Mucosa of descending colon (tissue), 3 donors: ENCODE measurements around the gene SLC9A6. TPM values are rescaled to one million over a fixed set of nuclear protein-coding genes. Genes with fewer than 3 reads are reported as not detected.

Experiments used
- ATAC-seq: fragments of 200-7000 bp; cut with Tn5 transposase; one replicate; pipeline ENCODE4 v1.9.1; 2020; ENCODE audit warnings: mild to moderate bottlenecking, moderate library complexity
- DNase-seq, 3 donors: peaks; one replicate each; pipeline ENCODE4 v3.0.0-alpha.2; 2020
- H3K36me3 ChIP-seq: fragments of 200-600 bp; one replicate; pipeline ENCODE4 v1.8.0; 2021; ENCODE audit warnings: low read depth, mild to moderate bottlenecking
- H3K4me1 ChIP-seq: fragments of 200-600 bp; one replicate; pipeline ENCODE4 v1.8.0; 2021; ENCODE audit warnings: low read depth, mild to moderate bottlenecking
- H3K4me3 ChIP-seq: fragments of 200-600 bp; one replicate; pipeline ENCODE4 v1.8.0; 2021; ENCODE audit warnings: mild to moderate bottlenecking
- H3K9me3 ChIP-seq: fragments of 200-600 bp; one replicate; pipeline ENCODE4 v1.8.0; 2021; ENCODE audit warnings: mild to moderate bottlenecking
- intact Hi-C, 2 donors: fragments of 100-400 bp; cut with DNase I in 1 of 2; cut with micrococcal nuclease in 1 of 2; formaldehyde crosslinking; loops; one replicate each; pipeline versions ENCODE4 v1.11.0 to v1.11.1; 2022; cut with DNase I, micrococcal nuclease
- total RNA-seq, 3 donors: library from RNA; stranded (reverse); fragmentation: NEBNext Ultra II Directional in 2 of 3; extraction: Animal tissue kit (Norgen Biotek cat#: 25700) in 2 of 3; gene quantifications; one replicate each; pipeline versions ENCODE4 v1.2.1 to v1.2.4, GENCODE V29; 2021 to 2023
- TF ChIP-seq, protein P1 (sequence below): fragments of 200-600 bp; IDR thresholded peaks from one replicate; pipeline ENCODE4 v1.8.0; 2022; ENCODE audit warnings: antibody characterized with exemption, mild to moderate bottlenecking
- donor health status: DM: no; HTN: no; CAD: no; lungs with moderate emphysema.
- donor health status: DM: no; HTN: no; CAD: no.
- donor health status: DM: no; HTN: yes; CAD: no.

Gene SLC9A6
- total RNA-seq, 3 donors from 2014 or later: 12.6 to 17.3 (median 13.1) TPM

- Histone ChIP-seq H3K4me1 (no peaks in the 10 kb centered on the region), H3K4me3 (no peak overlapping the region), H3K36me3 (no peaks in the 10 kb centered on the region), H3K9me3 (no peaks in the 10 kb centered on the region)
- intact Hi-C loops: no loop called here
- TF ChIP-seq, protein P1, sequence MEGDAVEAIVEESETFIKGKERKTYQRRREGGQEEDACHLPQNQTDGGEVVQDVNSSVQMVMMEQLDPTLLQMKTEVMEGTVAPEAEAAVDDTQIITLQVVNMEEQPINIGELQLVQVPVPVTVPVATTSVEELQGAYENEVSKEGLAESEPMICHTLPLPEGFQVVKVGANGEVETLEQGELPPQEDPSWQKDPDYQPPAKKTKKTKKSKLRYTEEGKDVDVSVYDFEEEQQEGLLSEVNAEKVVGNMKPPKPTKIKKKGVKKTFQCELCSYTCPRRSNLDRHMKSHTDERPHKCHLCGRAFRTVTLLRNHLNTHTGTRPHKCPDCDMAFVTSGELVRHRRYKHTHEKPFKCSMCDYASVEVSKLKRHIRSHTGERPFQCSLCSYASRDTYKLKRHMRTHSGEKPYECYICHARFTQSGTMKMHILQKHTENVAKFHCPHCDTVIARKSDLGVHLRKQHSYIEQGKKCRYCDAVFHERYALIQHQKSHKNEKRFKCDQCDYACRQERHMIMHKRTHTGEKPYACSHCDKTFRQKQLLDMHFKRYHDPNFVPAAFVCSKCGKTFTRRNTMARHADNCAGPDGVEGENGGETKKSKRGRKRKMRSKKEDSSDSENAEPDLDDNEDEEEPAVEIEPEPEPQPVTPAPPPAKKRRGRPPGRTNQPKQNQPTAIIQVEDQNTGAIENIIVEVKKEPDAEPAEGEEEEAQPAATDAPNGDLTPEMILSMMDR: no peak
- DNase-seq (no peak), ATAC-seq (no peak)
Measured at GRCh38 chrX:135982860-135983259, 2.4 kb upstream of the SLC9A6 start.

DNA sequence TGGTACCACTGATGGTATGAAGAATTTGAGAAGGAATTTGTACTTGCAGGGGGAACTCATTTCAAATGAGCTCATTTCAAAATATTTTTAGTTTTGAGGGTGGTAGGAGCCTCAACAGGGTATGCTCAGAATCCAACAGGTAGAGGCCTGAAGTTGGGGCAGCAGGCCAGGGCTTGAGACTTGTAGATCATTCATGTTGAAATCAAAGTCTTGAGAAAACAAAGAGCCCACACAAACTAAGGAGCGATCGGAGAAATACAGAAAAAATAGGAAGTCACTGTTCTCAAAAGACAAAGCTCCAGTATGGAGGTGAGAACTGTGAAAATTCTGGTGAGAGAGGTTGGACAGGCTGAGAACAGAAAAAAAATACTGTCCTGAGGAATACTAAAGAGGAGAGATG lies 979 bp upstream of the SLC9A6 start:
- no peak for DNase-seq
- Histone ChIP-seq H3K9me3 (no peaks in the 10 kb centered on the region), H3K4me3 (no peak overlapping the region), H3K4me1 (no peaks in the 10 kb centered on the region), H3K36me3 (no peaks in the 10 kb centered on the region)
- TF ChIP-seq, protein P1: no peak
- intact Hi-C loops: no loop called here
- ATAC-seq: no peak

DNA sequence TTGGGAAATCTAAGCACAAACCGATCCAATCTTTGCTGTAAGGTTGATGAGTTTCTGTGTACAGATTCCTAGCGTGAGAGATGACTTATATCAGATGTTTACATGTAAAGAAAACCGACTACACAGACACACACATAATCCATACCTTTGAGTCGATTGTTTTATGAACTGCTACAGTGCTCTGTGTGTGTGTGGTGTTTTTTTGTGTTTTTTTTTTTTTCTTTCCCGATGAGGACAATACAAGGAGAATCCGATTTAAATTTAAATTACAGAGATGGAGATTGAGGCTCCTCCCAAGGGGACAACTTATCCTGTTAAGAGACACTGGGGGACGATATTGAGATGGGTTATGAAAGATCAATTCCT lies 461 bp upstream of the SLC9A6 start:
- Histone ChIP-seq H3K36me3 (no peaks in the 10 kb centered on the region), H3K4me1 (no peaks in the 10 kb centered on the region), H3K4me3 (no peak overlapping the region), H3K9me3 (no peaks in the 10 kb centered on the region)
- TF ChIP-seq, protein P1: no peak
- DNase-seq: no peak
- intact Hi-C loops: no loop called here
- ATAC-seq: no peak

GRCh38 chrX:135985973-135986310 lies 707 bp downstream of the SLC9A6 start:
- Histone ChIP-seq H3K4me3 (peak overlapping the region; percentile 40), H3K4me1 (no peaks in the 10 kb centered on the region), H3K9me3 (no peaks in the 10 kb centered on the region), H3K36me3 (no peaks in the 10 kb centered on the region)
- ATAC-seq (peak; percentile 10), DNase-seq (peak in 2 of 3 donors; percentile 5 to 26)
- intact Hi-C loops: no loop called here
- TF ChIP-seq, protein P1: no peak

DNA sequence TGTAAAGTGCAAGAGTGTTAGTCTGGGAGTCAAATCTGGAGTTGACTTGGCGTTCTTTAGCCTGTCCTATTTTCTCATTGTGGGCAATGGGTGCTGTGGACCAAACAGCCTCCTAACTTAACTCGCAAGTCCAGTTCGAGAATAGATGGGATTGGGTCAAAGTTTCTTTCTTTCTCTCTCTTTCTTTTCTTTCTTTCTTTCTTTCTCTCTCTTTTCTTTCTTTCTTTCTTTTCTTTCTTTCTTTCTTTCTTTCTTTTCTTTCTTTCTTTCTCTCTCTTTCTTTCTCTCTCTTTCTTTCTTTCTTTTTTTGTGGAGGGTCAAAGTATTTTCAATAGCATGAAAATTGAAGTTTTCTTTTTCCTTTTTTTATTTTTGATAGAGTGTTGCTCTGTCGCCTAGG lies 3.0 kb downstream of the SLC9A6 start:
- TF ChIP-seq, protein P1: no peak
- intact Hi-C loops: no loop called here
- DNase-seq: no peak
- ATAC-seq: no peak
- H3K36me3 ChIP-seq: no peaks in the 10 kb centered on the region
- no peaks in the 10 kb centered on the region for H3K4me1 ChIP-seq
- H3K4me3 ChIP-seq: no peak overlapping the region
- H3K9me3 ChIP-seq: no peaks in the 10 kb centered on the region

- H3K4me3 ChIP-seq: no peak overlapping the region
- ATAC-seq (no peak), DNase-seq (no peak)
- H3K36me3 ChIP-seq: no peaks in the 10 kb centered on the region
- H3K9me3 ChIP-seq: no peaks in the 10 kb centered on the region
- TF ChIP-seq, protein P1: no peak
- H3K4me1 ChIP-seq: no peaks in the 10 kb centered on the region
- intact Hi-C loops: no loop called here
Measured at GRCh38 chrX:136015016-136015415, 29.8 kb downstream of the SLC9A6 start.
